Measurements from ENCODE around the gene TAPT1. TPM values are rescaled to one million over a fixed set of nuclear protein-coding genes. Genes with fewer than 3 reads are reported as not detected.
A peak's percentile ranks its signal among the peaks of the same experiment; 100 is the strongest.

The TAPT1 gene
- total RNA-seq, 5 donors from 2014 or later (not counting 1 experiment from before 2014, with no cell fraction given) = 41.1 to 77.9 (median 50.3) TPM

DNA sequence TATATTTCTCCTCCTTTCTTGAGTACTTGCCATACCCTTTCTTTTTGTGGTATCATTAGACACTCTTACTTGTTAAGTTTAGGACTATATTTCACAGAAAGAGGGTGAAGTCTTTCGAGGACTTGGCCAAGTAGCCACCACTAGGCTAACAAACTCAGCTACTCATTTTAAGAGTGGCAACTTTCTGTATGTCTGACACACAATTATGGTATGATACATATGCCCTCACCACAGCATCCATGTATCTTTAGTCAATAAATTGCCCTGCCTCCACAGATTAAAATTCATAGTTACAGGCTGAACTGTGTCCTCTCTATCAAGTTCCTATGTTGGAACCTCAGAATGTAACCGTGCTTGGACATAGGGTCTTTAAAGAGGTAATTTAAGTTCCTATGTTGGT lies 23.2 kb downstream of the TAPT1 start:
- no peak overlapping the region for H3K4me3 ChIP-seq (ENCODE audit: control insufficient read depth in 1 of 2, extremely low read depth in 1 of 2, low read length in 1 of 2)
- DNase-seq (no peak), ATAC-seq (replicated peaks in 1 of 4) (no peak)
- H3K27me3 ChIP-seq (replicated peaks in 1 of 2; ENCODE audit: control insufficient read depth in 2 of 2, extremely low read depth in 1 of 2, insufficient read depth in 2 of 2, low read length in 1 of 2) = no peaks in the 10 kb centered on the region
- H3K4me3 Mint-ChIP-seq = no peak overlapping the region
- H3K27me3 Mint-ChIP-seq = no peaks in the 10 kb centered on the region
- WGBS (ENCODE audit: insufficient coverage) = 100% methylated on average over 1 of the region's 2 CpGs
- peaks cover 17% of the 10 kb centered on the region for H3K36me3 Mint-ChIP-seq
- H3K4me1 Mint-ChIP-seq = peaks cover 34 to 54% (median 40%) of the 10 kb centered on the region in 3 donors
- no peak overlapping the region for H3K27ac Mint-ChIP-seq
- ChIA-PET CTCF (interaction anchor here in 1 of 2 donors (1.0 kb wide), 2 partner anchors 16 to 47 kb away, joined by 3 read pairs; no protein-coding TSS in a partner anchor), POLR2A (no interaction called here)
- peaks cover 3 to 21% of the 10 kb centered on the region in 2 donors for H3K36me3 ChIP-seq (ENCODE audit: control insufficient read depth in 2 of 2, extremely low read depth in 1 of 2, insufficient read depth in 1 of 2, low read length in 1 of 2)
- no peaks in the 10 kb centered on the region for H3K9me3 Mint-ChIP-seq
- no peaks in the 10 kb centered on the region for H3K9me3 ChIP-seq
- peaks cover 0 to 6% of the 10 kb centered on the region in 2 experiments for H3K4me1 ChIP-seq (ENCODE audit: control insufficient read depth in 1 of 2, extremely low read depth in 1 of 2, insufficient read depth in 2 of 2, low read length in 2 of 2)
- no peak overlapping the region for H3K27ac ChIP-seq (ENCODE audit: low read length)

DNA sequence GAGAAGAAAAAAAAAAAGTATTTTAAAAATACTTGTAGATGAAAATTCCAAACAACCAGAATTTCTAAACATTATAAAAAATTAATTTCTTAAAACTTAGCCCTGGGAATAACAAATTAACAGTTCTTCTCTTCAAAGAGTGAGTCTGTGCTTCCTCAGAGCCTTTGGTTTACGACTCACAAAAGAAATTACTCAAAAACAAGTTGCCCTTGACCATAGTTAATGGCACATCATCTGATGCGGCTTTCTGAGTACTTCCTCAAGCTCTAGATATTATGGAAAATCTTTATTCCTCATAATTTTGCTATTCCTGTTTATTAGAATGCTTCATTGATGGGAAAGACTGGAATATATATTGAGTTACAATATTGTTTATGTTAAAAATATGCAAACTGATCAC lies 23.7 kb downstream of the TAPT1 start:
- no peak overlapping the region for H3K27ac Mint-ChIP-seq
- H3K27me3 Mint-ChIP-seq = no peaks in the 10 kb centered on the region

GRCh38 chr4:16199093-16199492 lies 27.2 kb downstream of the TAPT1 start:
- Mint-ChIP-seq H3K4me1 (peaks cover 29 to 48% (median 30%) of the 10 kb centered on the region in 3 donors), H3K27ac (no peak overlapping the region), H3K9me3 (no peaks in the 10 kb centered on the region), H3K36me3 (peaks cover 14% of the 10 kb centered on the region), H3K4me3 (no peak overlapping the region), H3K27me3 (no peaks in the 10 kb centered on the region)
- Histone ChIP-seq H3K4me3 (ENCODE audit: control insufficient read depth in 1 of 2, extremely low read depth in 1 of 2, low read length in 1 of 2) (no peak overlapping the region), H3K27ac (ENCODE audit: low read length) (no peak overlapping the region), H3K27me3 (replicated peaks in 1 of 2; ENCODE audit: control insufficient read depth in 2 of 2, extremely low read depth in 1 of 2, insufficient read depth in 2 of 2, low read length in 1 of 2) (no peaks in the 10 kb centered on the region), H3K36me3 (ENCODE audit: control insufficient read depth in 2 of 2, extremely low read depth in 1 of 2, insufficient read depth in 1 of 2, low read length in 1 of 2) (peaks cover 3 to 16% of the 10 kb centered on the region in 2 donors), H3K9me3 (no peaks in the 10 kb centered on the region), H3K4me1 (ENCODE audit: control insufficient read depth in 1 of 2, extremely low read depth in 1 of 2, insufficient read depth in 2 of 2, low read length in 2 of 2) (peaks cover 0 to 11% of the 10 kb centered on the region in 2 experiments)
- DNase-seq (peak in 1 of 35 experiments; percentile 23), ATAC-seq (replicated peaks in 1 of 4) (no peak)
- CTCF ChIA-PET = interaction anchor here (0.9 to 2.4 kb wide), 7 partner anchors 9 to 65 kb away, joined by 3 to 10 read pairs (median 4); no protein-coding TSS in a partner anchor
- POLR2A ChIA-PET = no interaction called here
- WGBS (ENCODE audit: insufficient coverage) = no CpG with 5 or more reads among the region's 1 CpG

More for the DNA sequence above, 23.7 kb downstream of the TAPT1 start:
- Histone ChIP-seq H3K4me1 (ENCODE audit: control insufficient read depth in 1 of 2, extremely low read depth in 1 of 2, insufficient read depth in 2 of 2, low read length in 2 of 2) (peaks cover 2 to 6% of the 10 kb centered on the region in 2 experiments), H3K27me3 (replicated peaks in 1 of 2; ENCODE audit: control insufficient read depth in 2 of 2, extremely low read depth in 1 of 2, insufficient read depth in 2 of 2, low read length in 1 of 2) (no peaks in the 10 kb centered on the region), H3K36me3 (ENCODE audit: control insufficient read depth in 2 of 2, extremely low read depth in 1 of 2, insufficient read depth in 1 of 2, low read length in 1 of 2) (peaks cover 3 to 21% of the 10 kb centered on the region in 2 donors), H3K27ac (ENCODE audit: low read length) (no peak overlapping the region), H3K4me3 (ENCODE audit: control insufficient read depth in 1 of 2, extremely low read depth in 1 of 2, low read length in 1 of 2) (no peak overlapping the region), H3K9me3 (no peaks in the 10 kb centered on the region)
- Mint-ChIP-seq H3K4me1 (peaks cover 34 to 57% (median 41%) of the 10 kb centered on the region in 3 donors), H3K9me3 (no peaks in the 10 kb centered on the region), H3K36me3 (peaks cover 17% of the 10 kb centered on the region), H3K4me3 (no peak overlapping the region)
- DNase-seq = no peak
- no peak for ATAC-seq (replicated peaks in 1 of 4)
- no CpG with 5 or more reads among the region's 2 CpGs for WGBS (ENCODE audit: insufficient coverage)
- ChIA-PET CTCF (interaction anchor here (0.6 to 1.6 kb wide), 4 partner anchors 14 to 1054 kb away, joined by 3 to 10 read pairs (median 4); no protein-coding TSS in a partner anchor), POLR2A (no interaction called here)

DNA sequence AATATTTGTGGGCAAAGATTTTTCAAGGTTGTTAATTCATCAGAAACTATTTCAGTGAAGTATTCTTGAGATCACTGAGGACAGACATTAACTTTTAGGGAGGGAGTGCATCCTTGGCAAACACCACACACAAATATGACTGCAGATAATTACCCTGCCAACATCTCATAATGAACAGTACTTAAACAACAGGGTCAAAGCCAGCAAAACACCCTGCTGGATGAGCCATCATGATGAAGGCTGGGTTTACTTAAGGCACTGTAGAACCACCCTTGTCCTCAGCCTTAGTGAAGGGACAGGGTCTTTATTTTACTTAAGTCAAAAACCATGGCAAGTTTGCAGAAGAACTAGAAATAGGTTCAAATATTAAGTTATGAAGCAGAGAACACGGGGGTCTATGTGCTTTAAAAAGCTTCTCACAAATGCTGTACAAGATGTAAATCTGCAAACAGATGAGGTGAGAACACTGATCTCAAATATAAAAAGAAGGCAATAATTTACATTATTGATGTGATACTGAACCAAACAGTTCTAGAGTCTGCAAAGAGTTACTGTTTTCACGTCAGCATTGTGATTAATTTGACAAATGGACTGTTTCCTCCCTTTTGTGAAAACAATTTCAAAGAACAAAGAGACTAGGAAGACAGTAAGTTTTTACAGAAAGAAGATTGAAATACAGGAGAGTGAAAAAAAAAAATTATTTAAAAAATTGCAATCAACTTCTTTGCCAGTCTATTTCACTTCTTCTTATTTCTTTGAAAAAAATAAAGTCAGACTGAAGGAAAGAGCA lies 28.2 kb downstream of the TAPT1 start:
- no peak for ATAC-seq (replicated peaks in 1 of 4)
- CTCF ChIA-PET = interaction anchor here (1.0 to 2.4 kb wide), 4 partner anchors 10 to 66 kb away, joined by 3 to 10 read pairs (median 4); no protein-coding TSS in a partner anchor
- Mint-ChIP-seq H3K4me3 (no peak overlapping the region), H3K9me3 (no peaks in the 10 kb centered on the region), H3K27me3 (no peaks in the 10 kb centered on the region), H3K36me3 (peaks cover 14% of the 10 kb centered on the region), H3K4me1 (peaks cover 29 to 45% (median 36%) of the 10 kb centered on the region in 3 donors), H3K27ac (peak overlapping the region in 1 of 2 donors; percentile 34)
- no peaks in the 10 kb centered on the region for H3K9me3 ChIP-seq
- DNase-seq = no peak
- no peak overlapping the region for H3K4me3 ChIP-seq (ENCODE audit: control insufficient read depth in 1 of 2, extremely low read depth in 1 of 2, low read length in 1 of 2)
- H3K36me3 ChIP-seq (ENCODE audit: control insufficient read depth in 2 of 2, extremely low read depth in 1 of 2, insufficient read depth in 1 of 2, low read length in 1 of 2) = peaks cover 0 to 16% of the 10 kb centered on the region in 2 donors
- POLR2A ChIA-PET = no interaction called here
- H3K27ac ChIP-seq (ENCODE audit: low read length) = no peak overlapping the region
- no peaks in the 10 kb centered on the region for H3K27me3 ChIP-seq (replicated peaks in 1 of 2; ENCODE audit: control insufficient read depth in 2 of 2, extremely low read depth in 1 of 2, insufficient read depth in 2 of 2, low read length in 1 of 2)
- peaks cover 0 to 11% of the 10 kb centered on the region in 2 experiments for H3K4me1 ChIP-seq (ENCODE audit: control insufficient read depth in 1 of 2, extremely low read depth in 1 of 2, insufficient read depth in 2 of 2, low read length in 2 of 2)
- WGBS (ENCODE audit: insufficient coverage) = no CpG with 5 or more reads among the region's 2 CpGs

GRCh38 chr4:16196482-16197393 lies 29.5 kb downstream of the TAPT1 start:
- Mint-ChIP-seq H3K27ac (peak overlapping the region in 1 of 2 donors; percentile 2), H3K4me1 (peaks cover 28 to 42% (median 39%) of the 10 kb centered on the region in 3 donors), H3K27me3 (no peaks in the 10 kb centered on the region), H3K4me3 (peak overlapping the region in 2 of 3 donors; percentile 1 to 25), H3K36me3 (peaks cover 16% of the 10 kb centered on the region), H3K9me3 (no peaks in the 10 kb centered on the region)
- Histone ChIP-seq H3K27me3 (replicated peaks in 1 of 2; ENCODE audit: control insufficient read depth in 2 of 2, extremely low read depth in 1 of 2, insufficient read depth in 2 of 2, low read length in 1 of 2) (no peaks in the 10 kb centered on the region), H3K4me1 (ENCODE audit: control insufficient read depth in 1 of 2, extremely low read depth in 1 of 2, insufficient read depth in 2 of 2, low read length in 2 of 2) (peaks cover 0 to 11% of the 10 kb centered on the region in 2 experiments), H3K27ac (ENCODE audit: low read length) (no peak overlapping the region), H3K4me3 (ENCODE audit: control insufficient read depth in 1 of 2, extremely low read depth in 1 of 2, low read length in 1 of 2) (no peak overlapping the region), H3K36me3 (ENCODE audit: control insufficient read depth in 2 of 2, extremely low read depth in 1 of 2, insufficient read depth in 1 of 2, low read length in 1 of 2) (peaks cover 0 to 12% of the 10 kb centered on the region in 2 donors), H3K9me3 (no peaks in the 10 kb centered on the region)
- DNase-seq (peak in 1 of 35 experiments; percentile 28), ATAC-seq (replicated peaks in 1 of 4) (peak in 1 of 4 experiments; percentile 80)
- ChIA-PET CTCF (interaction anchor here (0.6 to 1.4 kb wide), 7 partner anchors 9 to 514 kb away, joined by 3 to 9 read pairs (median 3); no protein-coding TSS in a partner anchor), POLR2A (no interaction called here)
- WGBS (ENCODE audit: insufficient coverage) = 88% methylated on average over 2 of the region's 9 CpGs

DNA sequence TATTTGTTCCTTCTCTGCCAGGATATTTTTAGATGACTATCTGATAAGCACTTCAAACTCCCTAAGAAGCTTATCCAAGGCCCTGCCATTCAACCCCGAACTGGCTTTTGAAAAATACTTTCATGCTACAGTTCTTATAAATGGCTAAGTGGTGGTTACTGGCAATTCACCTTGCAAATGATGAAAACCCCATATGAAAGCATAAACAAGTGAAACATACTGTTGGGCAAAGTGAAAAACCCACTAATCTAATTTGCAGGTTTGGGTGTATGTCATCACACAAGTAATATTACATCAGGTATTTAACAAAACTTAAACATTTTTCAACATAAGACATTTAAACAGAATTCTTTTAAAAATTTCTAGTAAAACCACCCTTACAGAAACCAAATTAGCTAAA lies 31.1 kb downstream of the TAPT1 start:
- Mint-ChIP-seq H3K4me1 (peaks cover 28 to 40% (median 39%) of the 10 kb centered on the region in 3 donors), H3K27me3 (no peaks in the 10 kb centered on the region), H3K36me3 (peaks cover 20% of the 10 kb centered on the region), H3K4me3 (no peak overlapping the region), H3K9me3 (no peaks in the 10 kb centered on the region), H3K27ac (no peak overlapping the region)
- CTCF ChIA-PET = no interaction called here
- DNase-seq = no peak
- POLR2A ChIA-PET = no interaction called here
- H3K9me3 ChIP-seq = no peaks in the 10 kb centered on the region
- WGBS (ENCODE audit: insufficient coverage) = no CpG with 5 or more reads among the region's 1 CpG
- H3K36me3 ChIP-seq (ENCODE audit: control insufficient read depth in 2 of 2, extremely low read depth in 1 of 2, insufficient read depth in 1 of 2, low read length in 1 of 2) = peaks cover 5 to 17% of the 10 kb centered on the region in 2 donors
- no peaks in the 10 kb centered on the region for H3K27me3 ChIP-seq (replicated peaks in 1 of 2; ENCODE audit: control insufficient read depth in 2 of 2, extremely low read depth in 1 of 2, insufficient read depth in 2 of 2, low read length in 1 of 2)
- H3K4me1 ChIP-seq (ENCODE audit: control insufficient read depth in 1 of 2, extremely low read depth in 1 of 2, insufficient read depth in 2 of 2, low read length in 2 of 2) = peaks cover 0 to 11% of the 10 kb centered on the region in 2 experiments
- no peak for ATAC-seq (replicated peaks in 1 of 4)
- no peak overlapping the region for H3K27ac ChIP-seq (ENCODE audit: low read length)
- no peak overlapping the region for H3K4me3 ChIP-seq (ENCODE audit: control insufficient read depth in 1 of 2, extremely low read depth in 1 of 2, low read length in 1 of 2)
